HFFc6 (cell line): Measurements from ENCODE around the gene PIKFYVE. TPM values are rescaled to one million over a fixed set of nuclear protein-coding genes. Genes with fewer than 3 reads are reported as not detected.
"Not testable (repeated sequence)": the region's sequence is repeated elsewhere in the genome, so short reads cannot be mapped to it uniquely, and the experiment has no call there.

Experiments used
- DNase-seq: peaks from one replicate; pipeline ENCODE4 v3.0.0-alpha.2; 2018
- H3K27ac Mint-ChIP-seq: 2 replicates; pipeline ENCODE4 v1.8.0; 2020; ENCODE audit warnings: mild to moderate bottlenecking, mixed read lengths
- H3K27me3 Mint-ChIP-seq: 2 replicates; pipeline ENCODE4 v1.8.0; 2021; ENCODE audit warnings: mild to moderate bottlenecking, moderate library complexity, mixed read lengths; ENCODE audit not compliant: insufficient read depth
- H3K36me3 Mint-ChIP-seq: 2 replicates; pipeline ENCODE4 v1.8.0; 2021; ENCODE audit warnings: low read depth, mixed read lengths
- H3K4me1 Mint-ChIP-seq: 2 replicates; pipeline ENCODE4 v1.8.0; 2020; ENCODE audit warnings: low read depth, mixed read lengths
- H3K4me3 Mint-ChIP-seq: 2 replicates; pipeline ENCODE4 v1.8.0; 2020; ENCODE audit warnings: mild to moderate bottlenecking, moderate library complexity, mixed read lengths
- H3K9me3 Mint-ChIP-seq: 2 replicates; pipeline ENCODE4 v1.8.0; 2020; ENCODE audit warnings: mild to moderate bottlenecking, mixed read lengths
- total RNA-seq, 6 experiments: library from RNA; stranded (reverse); fragmentation: NEBNext Ultra II Directional; extraction: Animal tissue kit (Norgen Biotek cat#: 25700); gene quantifications; 2 replicates in 1 of 6; 3 replicates in 5 of 6; pipeline ENCODE4 v1.2.3, GENCODE V29; 2021
- TF ChIP-seq, protein P1 (sequence below): fragments of 200-600 bp; sonication (generic); IDR thresholded peaks from 2 replicates; pipeline ENCODE4 v1.5.0; 2021; ENCODE audit warnings: antibody characterized with exemption, mild to moderate bottlenecking

PIKFYVE gene
- total RNA-seq, 6 experiments from 2014 or later, result 17.2 to 22.0 (median 20.2) TPM

DNA sequence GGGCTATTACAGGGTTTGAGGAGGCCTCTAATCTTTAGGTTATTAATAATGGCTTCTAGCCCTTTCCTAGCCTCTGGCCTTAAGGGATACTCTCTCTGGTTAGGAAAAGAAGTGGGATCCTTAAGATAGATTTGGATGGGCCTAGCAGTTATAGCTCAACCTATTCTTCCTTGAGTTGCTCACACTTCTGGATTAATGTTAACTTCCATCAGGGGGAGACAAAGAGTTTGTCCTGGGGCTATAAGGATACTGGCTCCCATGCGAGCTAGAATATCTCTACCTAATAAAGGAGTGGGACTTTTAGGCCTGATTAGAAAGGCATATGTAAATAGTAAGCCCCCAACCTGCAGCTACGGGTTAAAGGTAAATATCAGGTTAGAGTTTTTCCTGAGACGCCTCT is 126.2 kb downstream of the PIKFYVE start:
- Mint-ChIP-seq H3K9me3 (no peaks in the 10 kb centered on the region), H3K4me3 (no peak overlapping the region), H3K27me3 (peaks cover under 1% of the 10 kb centered on the region), H3K36me3 (no peaks in the 10 kb centered on the region), H3K27ac (no peak overlapping the region), H3K4me1 (no peaks in the 10 kb centered on the region)
- TF ChIP-seq, protein P1, sequence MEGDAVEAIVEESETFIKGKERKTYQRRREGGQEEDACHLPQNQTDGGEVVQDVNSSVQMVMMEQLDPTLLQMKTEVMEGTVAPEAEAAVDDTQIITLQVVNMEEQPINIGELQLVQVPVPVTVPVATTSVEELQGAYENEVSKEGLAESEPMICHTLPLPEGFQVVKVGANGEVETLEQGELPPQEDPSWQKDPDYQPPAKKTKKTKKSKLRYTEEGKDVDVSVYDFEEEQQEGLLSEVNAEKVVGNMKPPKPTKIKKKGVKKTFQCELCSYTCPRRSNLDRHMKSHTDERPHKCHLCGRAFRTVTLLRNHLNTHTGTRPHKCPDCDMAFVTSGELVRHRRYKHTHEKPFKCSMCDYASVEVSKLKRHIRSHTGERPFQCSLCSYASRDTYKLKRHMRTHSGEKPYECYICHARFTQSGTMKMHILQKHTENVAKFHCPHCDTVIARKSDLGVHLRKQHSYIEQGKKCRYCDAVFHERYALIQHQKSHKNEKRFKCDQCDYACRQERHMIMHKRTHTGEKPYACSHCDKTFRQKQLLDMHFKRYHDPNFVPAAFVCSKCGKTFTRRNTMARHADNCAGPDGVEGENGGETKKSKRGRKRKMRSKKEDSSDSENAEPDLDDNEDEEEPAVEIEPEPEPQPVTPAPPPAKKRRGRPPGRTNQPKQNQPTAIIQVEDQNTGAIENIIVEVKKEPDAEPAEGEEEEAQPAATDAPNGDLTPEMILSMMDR, result peak; percentile 58
- peak; percentile 16 for DNase-seq

DNA sequence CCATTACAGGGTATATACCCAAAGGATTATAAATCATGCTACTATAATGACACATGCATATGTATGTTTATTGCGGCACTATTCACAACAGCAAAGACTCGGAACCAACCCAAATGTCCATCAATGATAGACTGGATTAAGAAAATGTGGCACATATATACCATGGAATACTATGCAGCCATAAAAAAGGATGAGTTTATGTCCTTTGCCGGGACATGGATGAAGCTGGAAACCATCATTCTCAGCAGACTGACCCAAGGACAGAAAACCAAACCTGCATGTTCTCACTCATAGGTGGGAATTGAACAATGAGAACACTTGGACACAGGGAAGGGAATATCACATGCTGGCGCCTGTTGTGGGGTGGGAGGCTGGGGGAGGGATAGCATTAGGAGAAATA is 130.7 kb downstream of the PIKFYVE start:
- not testable (repeated sequence) for H3K36me3 Mint-ChIP-seq, H3K9me3 Mint-ChIP-seq, H3K4me1 Mint-ChIP-seq, DNase-seq, H3K27ac Mint-ChIP-seq, H3K27me3 Mint-ChIP-seq, H3K4me3 Mint-ChIP-seq

DNA sequence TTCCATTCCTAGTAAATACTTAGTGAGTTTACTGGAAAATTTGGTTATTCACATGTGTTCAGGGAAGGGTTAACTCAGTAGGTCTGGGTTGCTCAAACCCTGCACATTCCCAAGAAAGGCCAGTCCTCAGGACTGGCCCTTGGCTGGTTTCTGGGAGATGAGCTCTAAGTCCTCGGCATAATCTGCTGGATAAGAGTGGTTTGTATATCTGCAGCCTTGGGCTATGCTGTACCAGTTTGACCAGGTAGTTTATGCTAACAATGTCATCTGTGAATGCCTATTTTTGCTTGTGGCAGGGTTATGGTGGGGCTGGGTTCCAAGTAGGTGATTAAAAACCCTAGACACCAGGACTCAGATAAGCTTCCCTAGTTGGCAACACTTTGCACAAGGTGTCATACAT is 133.1 kb downstream of the PIKFYVE start:
- Mint-ChIP-seq H3K4me1 (no peaks in the 10 kb centered on the region), H3K27ac (no peak overlapping the region), H3K4me3 (no peak overlapping the region), H3K36me3 (no peaks in the 10 kb centered on the region), H3K9me3 (no peaks in the 10 kb centered on the region), H3K27me3 (peaks cover 9% of the 10 kb centered on the region)
- TF ChIP-seq, protein P1, result no peak
- no peak for DNase-seq

DNA sequence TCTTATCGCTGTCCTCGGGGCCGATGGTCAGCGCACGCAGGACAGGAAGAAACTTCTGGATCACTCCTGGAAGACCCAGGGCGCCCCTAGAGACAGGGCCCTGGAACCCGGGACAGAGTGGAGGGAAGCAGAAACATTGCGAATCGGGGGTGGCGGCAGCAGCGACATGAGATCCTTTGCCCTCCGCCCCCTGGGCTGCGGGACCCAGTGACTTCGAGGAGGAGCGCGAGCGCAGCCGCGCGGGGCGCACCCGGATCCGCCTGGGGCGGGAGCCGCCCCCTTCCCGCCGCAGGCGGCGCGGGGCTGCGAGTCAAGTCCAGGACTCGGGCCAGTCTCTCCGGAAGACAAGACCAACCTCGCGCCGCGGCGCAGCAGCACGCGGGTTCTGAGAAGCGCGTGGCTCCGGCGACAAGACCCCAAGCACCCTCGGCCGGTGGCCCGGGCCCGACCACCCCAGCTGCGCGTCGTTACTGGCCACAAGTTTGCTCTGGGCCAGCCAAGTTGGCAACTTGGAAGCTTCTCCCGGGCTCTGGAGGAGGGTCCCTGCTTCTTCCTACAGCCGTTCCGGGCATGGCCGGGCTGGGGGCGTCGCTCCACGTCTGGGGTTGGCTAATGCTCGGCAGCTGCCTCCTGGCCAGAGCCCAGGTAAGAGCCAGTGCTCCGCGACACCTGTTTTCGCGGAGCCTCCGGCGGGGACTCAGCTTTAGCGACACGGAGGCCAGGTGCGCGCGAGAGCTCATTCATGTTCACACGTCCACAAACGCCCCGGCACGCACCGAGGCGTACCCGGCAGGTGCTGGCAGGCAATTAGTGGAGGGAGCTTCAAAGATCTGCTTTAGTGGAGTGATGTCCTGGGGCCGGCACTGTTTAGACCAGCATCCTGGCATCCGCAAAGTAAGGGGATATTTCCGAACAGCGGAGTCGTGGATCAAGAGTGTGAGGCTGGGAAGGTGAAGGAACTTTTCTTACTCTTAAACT is 140.7 kb downstream of the PIKFYVE start, which contains the start of gene PTH2R:
Gene PTH2R, plus strand, starts transcription at position 319 of the 978 bp plus-strand sequence. Its CDS starts 252 bp downstream, at position 571.
- Mint-ChIP-seq H3K36me3 (no peaks in the 10 kb centered on the region), H3K4me1 (no peaks in the 10 kb centered on the region), H3K9me3 (no peaks in the 10 kb centered on the region), H3K4me3 (no peak within 1 kb of the TSS; the same call in 1 of the 2 replicates), H3K27me3 (peaks cover 20% of the 10 kb centered on the region), H3K27ac (no peak within 1 kb of the TSS)
- TF ChIP-seq, protein P1, result no peak
- no peak for DNase-seq

DNA sequence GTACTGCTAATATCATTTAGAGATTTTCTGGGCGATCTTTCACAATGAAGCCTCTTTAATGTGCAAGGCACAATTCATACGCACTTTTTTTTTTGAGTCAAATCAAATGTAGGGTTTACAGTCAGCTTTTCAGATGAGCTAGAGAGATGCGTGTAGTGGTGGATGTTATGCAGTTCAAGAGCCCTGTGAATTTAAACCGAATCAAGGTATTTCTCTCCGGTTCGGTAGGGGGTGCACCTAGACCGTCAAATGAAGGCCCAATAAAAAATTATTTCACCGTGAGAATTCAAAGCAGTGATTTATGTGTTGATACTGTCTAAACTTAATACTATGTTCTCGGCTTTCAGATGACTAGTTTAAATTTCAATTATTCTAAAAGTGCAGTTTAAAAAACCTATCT is 141.6 kb downstream of the PIKFYVE start:
- Mint-ChIP-seq H3K27me3 (peaks cover 17% of the 10 kb centered on the region), H3K36me3 (no peaks in the 10 kb centered on the region), H3K27ac (no peak overlapping the region), H3K9me3 (no peaks in the 10 kb centered on the region), H3K4me1 (no peaks in the 10 kb centered on the region), H3K4me3 (no peak overlapping the region)
- TF ChIP-seq, protein P1, result peak; percentile 52; the same call in 1 of the 2 replicates
- DNase-seq, result peak; percentile 3

Other genes starting within 250 kb of the PIKFYVE start
- 1 to 10 TPM; 6.4 to 8.2 (median 7.2) TPM for gene PLEKHM3, start 240.7 kb upstream of the PIKFYVE start, total RNA-seq
- not detected for gene CRYGD, start 141.7 kb upstream of the PIKFYVE start, total RNA-seq
- gene CRYGC, start 136.4 kb upstream of the PIKFYVE start, total RNA-seq, result not detected
- gene CRYGB, start 120.1 kb upstream of the PIKFYVE start, total RNA-seq, result not detected
- gene CRYGA, start 102.7 kb upstream of the PIKFYVE start, total RNA-seq, result not detected
- gene C2orf80, start 76.2 kb upstream of the PIKFYVE start, total RNA-seq, result not detected
- 10 to 100 TPM; 42.7 to 61.7 (median 58.4) TPM for gene IDH1, start 11.2 kb upstream of the PIKFYVE start, total RNA-seq
- not detected for gene PTH2R, start 140.5 kb downstream of the PIKFYVE start, total RNA-seq